ENCODE results near the gene MLST8.

GRCh38 chr16:2199095-2199494 lies 6.2 kb upstream of the MLST8 start:
- TF ChIP-seq CTCF (IDR thresholded peaks at IDR 0.05) (no peak), POLR2A (IDR thresholded peaks at IDR 0.05) (no peak)

Data from body of pancreas (tissue), 4 donors.